ENCODE measurements around the gene SCFD1. TPM values are rescaled to one million over a fixed set of nuclear protein-coding genes. Genes with fewer than 3 reads are reported as not detected.
A peak's percentile ranks its signal among the peaks of the same experiment; 100 is the strongest.
"Not testable (repeated sequence)": the region's sequence is repeated elsewhere in the genome, so short reads cannot be mapped to it uniquely, and the experiment has no call there.

The SCFD1 gene
- total and polyA plus RNA-seq, 8 donors: 28.1 to 247 (median 71.0) TPM

- Histone ChIP-seq H3K27ac (no peak overlapping the region), H3K4me3 (no peak overlapping the region), H3K27me3 (no peaks in the 10 kb centered on the region), H3K4me1 (peaks cover 0 to 5% (median 0%) of the 10 kb centered on the region in 4 donors), H3K9me3 (no peaks in the 10 kb centered on the region), H3K36me3 (peaks cover 0 to 51% (median 45%) of the 10 kb centered on the region in 4 donors)
- intact Hi-C loops (cut with DNase I; ENCODE audit: low total_unique reads): no loop called here
- WGBS, 5 donors: 85 to 93% (median 89%) methylated on average over 2 of the region's 2 CpGs
- no peak for DNase-seq
- TF ChIP-seq EP300 (IDR thresholded peaks at IDR 0.05) (no peak), POLR2AphosphoS5 (IDR thresholded peaks at IDR 0.05) (no peak), CTCF (IDR thresholded peaks at IDR 0.05) (no peak), POLR2A (IDR thresholded peaks at IDR 0.05) (no peak)
Observed at GRCh38 chr14:30681752-30682355, 59.7 kb downstream of the SCFD1 start.

- H3K36me3 ChIP-seq: peaks cover 0 to 17% (median 12%) of the 10 kb centered on the region in 4 donors
- WGBS, 5 donors: 27 to 48% (median 41%) methylated on average over 16 to 25 of the region's 28 CpGs
- peaks cover 0 to 12% (median 5%) of the 10 kb centered on the region in 4 donors for H3K4me1 ChIP-seq
- DNase-seq: peak; percentile 52 to 66
- TF ChIP-seq CTCF (IDR thresholded peaks at IDR 0.05): peak in 3 of 7 experiments; percentile 18 to 43 (median 29)
- peak overlapping the region in 2 of 5 donors; percentile 11 to 67 for H3K27ac ChIP-seq
- H3K27me3 ChIP-seq; intact Hi-C loops (cut with DNase I; ENCODE audit: low total_unique reads); H3K9me3 ChIP-seq: not testable (repeated sequence)
- H3K4me3 ChIP-seq: peak overlapping the region; percentile 11 to 35 (median 26)
Observed at GRCh38 chr14:30690487-30691355, 68.6 kb downstream of the SCFD1 start.

- intact Hi-C loops (cut with DNase I; ENCODE audit: low total_unique reads): no loop called here
- Histone ChIP-seq H3K4me3 (no peak overlapping the region), H3K9me3 (no peaks in the 10 kb centered on the region), H3K4me1 (peaks cover 0 to 12% (median 5%) of the 10 kb centered on the region in 4 donors), H3K27me3 (no peaks in the 10 kb centered on the region), H3K36me3 (peaks cover 6 to 25% (median 22%) of the 10 kb centered on the region in 4 donors), H3K27ac (no peak overlapping the region)
- TF ChIP-seq POLR2AphosphoS5 (IDR thresholded peaks at IDR 0.05): no peak
- no peak for TF ChIP-seq CTCF (IDR thresholded peaks at IDR 0.05)
- TF ChIP-seq EP300 (IDR thresholded peaks at IDR 0.05): no peak
- TF ChIP-seq POLR2A (IDR thresholded peaks at IDR 0.05): no peak
- no peak for DNase-seq
- 94 to 97% (median 97%) methylated on average over 5 of the region's 5 CpGs for WGBS, 5 donors
Observed at GRCh38 chr14:30691751-30692398, 69.8 kb downstream of the SCFD1 start.

- H3K4me3 ChIP-seq: no peak overlapping the region
- intact Hi-C loops (cut with DNase I; ENCODE audit: low total_unique reads): no loop called here
- no peaks in the 10 kb centered on the region for H3K27me3 ChIP-seq
- H3K27ac ChIP-seq: no peak overlapping the region
- H3K4me1 ChIP-seq: peaks cover 0 to 12% (median 5%) of the 10 kb centered on the region in 4 donors
- TF ChIP-seq CTCF (IDR thresholded peaks at IDR 0.05): no peak
- no peak for TF ChIP-seq POLR2AphosphoS5 (IDR thresholded peaks at IDR 0.05)
- TF ChIP-seq EP300 (IDR thresholded peaks at IDR 0.05): no peak
- no peak for TF ChIP-seq POLR2A (IDR thresholded peaks at IDR 0.05)
- H3K9me3 ChIP-seq: no peaks in the 10 kb centered on the region
- DNase-seq: no peak
- peaks cover 9 to 33% (median 27%) of the 10 kb centered on the region in 4 donors for H3K36me3 ChIP-seq
- WGBS, 5 donors: 83 to 97% (median 93%) methylated on average over 1 of the region's 1 CpG
Observed at GRCh38 chr14:30692669-30693068, 70.5 kb downstream of the SCFD1 start.
